Anterior cingulate cortex (tissue), 58 donors: ENCODE data around the gene PLEKHA4.
"Not testable (repeated sequence)": the region's sequence is repeated elsewhere in the genome, so short reads cannot be mapped to it uniquely, and the experiment has no call there.

Experiments
- DNase-seq, 58 donors: peaks; one replicate each; lab custom pipeline; 2025; lab: John Stamatoyannopoulos, UW

Gene PLEKHA4

DNA sequence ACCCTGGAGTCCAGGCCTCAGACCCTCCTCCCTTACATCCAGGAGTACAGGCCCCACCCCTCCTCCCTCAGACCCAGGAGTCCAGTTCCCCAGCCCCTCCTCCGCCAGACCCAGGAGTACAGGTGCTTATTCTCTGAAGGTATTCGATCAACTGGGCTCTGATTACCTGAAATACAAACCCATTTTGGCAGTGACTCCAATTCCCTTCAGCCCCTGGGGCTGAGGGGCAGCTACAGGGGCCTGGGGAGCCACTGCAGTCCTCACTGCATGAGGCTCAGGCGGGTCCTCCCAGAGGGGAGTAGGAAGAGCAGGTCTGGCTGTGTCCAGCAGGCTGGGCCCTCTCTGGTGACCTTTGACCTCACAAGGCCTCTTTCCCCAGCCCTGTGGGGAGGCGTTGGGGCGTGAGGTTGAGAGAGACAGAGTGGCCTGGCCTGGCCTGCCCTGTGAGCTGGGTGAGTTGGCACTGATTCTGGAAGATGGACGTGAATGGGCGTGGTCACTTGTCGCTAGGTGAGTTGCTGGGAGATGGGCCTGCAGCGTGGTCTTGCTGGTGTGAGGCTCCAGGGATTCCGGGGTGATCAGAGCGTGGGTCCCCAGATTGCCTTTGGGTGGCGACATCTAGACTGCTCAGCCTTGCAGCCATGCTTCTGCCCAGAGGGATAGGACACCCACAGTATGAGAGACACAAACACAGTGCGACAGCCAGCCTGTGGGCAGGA is 60.7 kb downstream of the PLEKHA4 start:
- DNase-seq = peak in 2 of 58 donors; percentile 11

DNA sequence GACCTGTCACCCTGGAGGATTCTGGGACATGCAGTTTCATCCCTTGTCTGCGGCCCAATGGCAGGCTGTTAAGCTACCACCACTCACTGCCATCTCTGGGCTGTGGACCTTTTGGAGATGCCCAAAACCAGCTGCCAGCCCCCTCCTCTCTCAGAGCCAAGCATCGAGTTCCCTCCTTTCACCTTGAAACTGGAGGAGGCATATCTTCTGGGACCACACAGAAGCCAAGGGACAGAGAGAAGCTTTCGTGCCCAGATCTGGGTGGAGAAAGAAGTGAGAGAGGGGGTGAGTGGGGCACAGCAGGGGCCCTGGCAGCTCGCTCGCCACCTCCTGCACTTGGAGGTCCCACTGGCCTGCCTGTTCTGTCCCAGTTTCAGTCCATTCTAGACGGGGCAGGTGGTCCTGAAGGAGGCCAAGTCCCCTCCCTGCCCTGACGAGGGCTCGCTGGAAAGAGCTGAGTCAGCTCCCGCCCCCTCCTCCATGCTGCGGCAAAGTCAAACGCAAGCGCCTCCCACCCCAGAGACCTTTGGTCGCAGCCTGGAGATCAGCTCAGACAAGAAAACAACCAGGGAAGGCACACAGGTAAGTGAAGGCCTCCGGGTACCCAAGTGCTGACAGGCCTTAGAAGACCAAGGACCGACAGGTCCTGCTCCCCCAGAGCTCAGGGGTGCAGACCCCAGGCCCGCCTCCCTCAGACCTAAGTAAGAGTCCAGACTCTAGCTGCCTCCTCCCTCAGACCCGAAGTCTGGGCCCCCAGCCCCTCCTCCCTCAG is 61.4 kb downstream of the PLEKHA4 start:
- DNase-seq = peak in 24 of 58 donors; percentile 8 to 80 (median 44)

DNA sequence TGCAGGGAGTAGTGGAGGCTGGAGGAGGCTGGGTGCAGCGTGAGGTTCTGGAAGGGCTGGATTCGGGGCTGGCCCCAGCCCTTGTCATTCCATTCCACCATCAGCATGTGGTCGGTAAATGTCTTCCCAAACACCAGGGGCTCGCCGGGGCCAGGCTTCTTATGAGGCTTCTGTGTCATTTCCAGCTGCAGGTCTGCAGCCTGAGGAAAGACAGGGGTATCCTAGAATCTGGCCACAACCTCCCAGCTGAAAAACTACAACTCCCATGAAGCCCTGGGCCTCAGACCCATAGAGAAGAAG is 61.9 kb downstream of the PLEKHA4 start:
- DNase-seq = peak in 33 of 58 donors; percentile 18 to 72 (median 41)

DNA sequence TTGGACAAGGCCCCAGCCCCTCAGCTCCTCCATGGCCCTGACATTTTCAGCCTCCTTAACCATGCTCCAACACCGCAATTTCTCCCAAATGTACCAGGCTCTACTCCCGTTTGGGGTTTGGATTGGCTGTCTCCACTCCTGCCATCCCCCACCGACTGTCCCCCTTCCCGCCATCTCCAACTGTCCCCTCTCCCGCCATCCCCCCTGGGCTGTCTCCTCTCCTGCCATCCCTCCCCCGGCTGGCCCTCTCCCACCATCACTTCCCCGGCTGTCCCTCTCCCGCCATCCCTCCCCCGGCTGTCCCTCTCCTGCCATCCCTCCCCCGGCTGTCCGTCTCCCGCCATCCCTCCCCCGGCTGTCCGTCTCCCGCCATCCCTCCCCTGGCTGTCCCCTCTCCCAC is 63.0 kb downstream of the PLEKHA4 start:
- no peak for DNase-seq

DNA sequence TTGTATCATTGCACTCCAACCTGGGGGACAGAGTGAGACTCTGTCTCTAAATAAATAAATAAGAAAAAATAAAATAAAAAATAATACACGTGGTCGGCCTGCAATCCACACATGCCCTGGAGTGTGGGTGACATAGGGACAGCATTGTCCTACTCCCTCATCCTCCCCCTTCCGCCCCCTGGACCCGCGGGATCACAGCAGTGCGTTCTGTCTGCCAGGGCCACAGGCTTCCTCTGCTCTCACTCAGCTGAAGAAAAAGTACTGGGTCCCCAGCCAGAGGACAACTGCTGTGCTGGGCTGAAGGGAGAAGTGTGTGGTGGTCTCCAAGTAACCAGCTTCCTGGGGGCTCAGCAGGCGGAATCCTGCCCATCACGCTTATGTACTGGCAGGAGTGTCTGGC is 63.9 kb downstream of the PLEKHA4 start:
- DNase-seq = peak in 31 of 58 donors; percentile 5 to 67 (median 30)

DNA sequence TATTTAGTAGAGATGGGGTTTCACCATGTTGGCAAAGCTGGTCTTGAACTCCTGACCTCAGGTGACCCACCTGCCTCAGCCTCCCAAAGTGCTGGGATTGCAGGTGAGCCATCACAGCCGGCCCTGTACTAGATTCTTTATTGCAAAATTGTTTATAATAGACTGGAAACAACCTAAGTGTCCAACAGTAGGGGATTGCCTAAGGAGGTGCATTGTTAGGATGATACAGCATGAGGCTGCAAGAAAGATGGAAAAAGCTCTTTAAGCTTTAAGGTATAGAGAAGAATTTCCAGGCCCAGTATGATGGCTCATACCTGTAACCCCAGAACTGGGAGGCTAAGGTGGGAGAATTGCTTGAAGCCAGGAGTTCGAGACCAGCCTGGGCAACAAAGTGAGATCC is 65.8 kb downstream of the PLEKHA4 start:
- DNase-seq = no peak

DNA sequence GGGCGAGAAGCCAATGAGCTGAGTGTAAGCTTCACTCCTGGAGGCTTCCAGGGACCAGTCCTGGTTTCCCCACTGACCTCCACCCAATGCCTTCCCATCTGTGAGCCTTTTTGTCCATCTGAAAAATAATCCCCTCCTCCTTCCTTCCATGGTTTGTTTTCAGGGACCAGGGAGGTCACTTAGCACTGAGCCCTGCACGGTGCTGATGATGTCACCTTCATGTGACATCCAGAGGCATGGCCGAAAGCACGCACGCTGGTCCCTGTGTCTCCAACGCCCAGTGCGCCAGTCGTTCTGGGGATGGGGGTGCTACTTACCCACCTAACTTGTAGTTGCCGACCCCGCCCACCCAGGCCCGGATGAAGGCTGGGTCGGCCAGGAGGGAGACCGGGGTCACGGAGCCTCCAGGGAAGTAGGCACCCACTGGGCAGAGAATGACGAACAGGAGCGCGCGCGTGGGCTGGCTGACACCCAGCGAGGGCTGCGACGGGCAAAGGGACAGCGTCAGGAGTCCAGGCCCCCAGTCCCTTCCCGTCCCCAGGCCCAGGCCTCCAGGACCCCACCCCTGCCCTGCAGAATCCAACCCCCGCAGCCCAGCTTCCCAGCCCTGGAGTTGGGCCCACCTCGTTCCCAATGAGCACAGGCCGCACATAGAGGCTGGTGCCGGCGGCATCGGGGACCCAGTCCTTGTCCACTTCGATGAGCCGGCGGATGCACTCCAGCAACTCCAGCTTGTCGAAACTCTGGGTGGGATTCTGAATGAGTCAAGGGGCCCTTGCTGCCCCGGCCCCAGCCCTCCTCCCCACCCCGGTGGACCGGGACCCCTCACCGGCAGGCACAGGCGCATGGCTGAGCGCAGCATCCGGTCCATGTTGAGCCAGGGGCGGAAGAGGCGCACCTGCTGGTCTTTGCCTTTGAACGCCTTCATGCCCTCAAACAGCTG is 68.8 kb downstream of the PLEKHA4 start:
- no peak for DNase-seq

DNA sequence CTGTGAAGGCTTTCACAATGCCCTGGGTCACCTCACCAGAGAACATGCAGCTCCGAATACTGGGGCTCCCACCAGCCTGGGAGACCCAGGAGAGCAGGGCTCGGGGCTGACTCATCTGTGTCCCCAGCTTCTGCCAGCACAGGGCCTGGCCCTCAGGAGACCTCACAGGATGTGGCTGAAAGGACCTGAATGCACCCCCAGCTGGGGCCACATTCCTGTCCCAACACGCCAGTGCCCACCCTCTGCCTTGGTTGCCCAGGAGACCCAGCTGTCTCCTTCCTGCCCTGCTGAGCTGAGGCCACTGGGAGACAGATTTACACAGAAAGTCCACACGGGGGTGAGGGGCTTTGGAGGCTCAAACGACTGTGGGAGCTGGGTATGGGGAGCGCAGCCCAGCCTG is 69.5 kb downstream of the PLEKHA4 start:
- peak in 1 of 58 donors; percentile 29 for DNase-seq

DNA sequence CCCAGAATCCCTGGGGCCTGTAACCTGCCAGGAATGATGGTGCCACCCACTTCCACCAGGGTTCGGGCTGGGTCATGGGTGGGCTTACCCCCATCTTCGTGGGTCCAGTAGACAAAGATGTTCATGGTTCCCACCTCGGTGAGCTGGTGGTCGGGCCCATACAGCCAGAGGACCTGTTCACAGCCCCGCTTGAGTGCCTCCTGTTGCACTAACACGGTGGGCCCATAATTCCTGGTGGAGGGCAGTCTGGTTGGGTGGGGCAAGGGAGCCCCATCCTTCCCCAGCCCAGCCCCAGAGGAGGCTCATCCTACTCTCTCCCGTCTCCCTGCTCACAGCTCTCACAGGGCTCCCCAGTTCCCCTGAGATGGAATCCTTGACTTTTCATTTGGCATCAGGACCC is 71.3 kb downstream of the PLEKHA4 start:
- DNase-seq = no peak

DNA sequence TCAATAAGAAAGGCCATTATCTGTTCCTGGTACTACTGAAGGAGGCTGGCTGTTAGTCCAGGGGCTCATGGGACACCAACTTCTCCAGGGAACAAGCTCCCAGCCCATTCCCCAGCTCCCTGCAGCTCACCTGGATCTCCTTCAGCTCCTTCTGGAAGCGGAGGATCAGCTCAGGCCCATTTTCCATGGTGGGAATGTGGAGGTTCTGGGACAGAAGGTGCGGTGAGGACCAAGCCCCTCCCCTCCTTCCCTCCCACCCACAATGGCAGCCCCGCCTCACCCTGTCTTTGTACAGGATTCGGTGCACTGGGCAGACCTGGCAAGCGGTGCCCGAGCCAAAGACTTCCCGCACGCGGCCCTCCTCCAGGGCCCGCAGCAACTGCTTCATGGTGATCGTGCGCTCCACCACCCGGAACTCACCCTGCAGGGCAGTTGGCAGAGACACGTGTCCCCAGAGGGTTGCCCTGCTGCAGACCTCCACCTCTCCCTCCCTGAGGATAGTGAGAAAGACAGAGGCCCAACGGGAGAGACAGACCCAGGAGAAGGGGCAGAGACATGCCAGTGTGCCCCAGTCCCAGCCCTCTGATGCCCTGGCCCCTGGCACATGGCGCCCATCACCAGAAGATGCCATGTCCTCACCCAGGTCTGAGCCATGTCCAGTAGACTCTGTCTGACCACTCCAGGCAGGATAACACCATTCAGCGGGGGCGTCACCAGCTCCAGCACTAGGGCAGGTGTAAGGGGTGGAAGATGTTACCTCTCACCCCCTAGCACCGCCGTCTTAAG is 71.9 kb downstream of the PLEKHA4 start:
- DNase-seq = no peak

DNA sequence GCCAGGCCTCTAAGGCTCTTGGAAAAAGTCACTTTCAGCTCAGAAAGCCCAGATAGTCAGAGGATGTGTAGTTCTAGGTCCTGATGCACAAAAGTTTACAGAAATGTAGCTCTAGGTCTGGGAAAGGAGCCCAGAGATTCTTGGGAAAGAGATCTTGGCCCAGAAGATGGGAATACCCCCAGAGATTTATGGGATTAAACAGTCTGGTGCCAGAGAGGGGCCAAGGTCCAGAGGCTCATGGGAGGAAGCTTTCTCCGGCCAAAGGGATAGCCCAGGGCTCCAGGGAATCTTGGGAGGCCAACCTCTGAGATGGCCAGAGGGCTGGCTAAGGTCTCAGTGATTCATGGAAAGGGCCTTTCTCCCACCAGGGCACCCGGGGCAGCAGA is 72.7 kb downstream of the PLEKHA4 start:
- DNase-seq = peak in 6 of 58 donors; percentile 33 to 69 (median 56)

DNA sequence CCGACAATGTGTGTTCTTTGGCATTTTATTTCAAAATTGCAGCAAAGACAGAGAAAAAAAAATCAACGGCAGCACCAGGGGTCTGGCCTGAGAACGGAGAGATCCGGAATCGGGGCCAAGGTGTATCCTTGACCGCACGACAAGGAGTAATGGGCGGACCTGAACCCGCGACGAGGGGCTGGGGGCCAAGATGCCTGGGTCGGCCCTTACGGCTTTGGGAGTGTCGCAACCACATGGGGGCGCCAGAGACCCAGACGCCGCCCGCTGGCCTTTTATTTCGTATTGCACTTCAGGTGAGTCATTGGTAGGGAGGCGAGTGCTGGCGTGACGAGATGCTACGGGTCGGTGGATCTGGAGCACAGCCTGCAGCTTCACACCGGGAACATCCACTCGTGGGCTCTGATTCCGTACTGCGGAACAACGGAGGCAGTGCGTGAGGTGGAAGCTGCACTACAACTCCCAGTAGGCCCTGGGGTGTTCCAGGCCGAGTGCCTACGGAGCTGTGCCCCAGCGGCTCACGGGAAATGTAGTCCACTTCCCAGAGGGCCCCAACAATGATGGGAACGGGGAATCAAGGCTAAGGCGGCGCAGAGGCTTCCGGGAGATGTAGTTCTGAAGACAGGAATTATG is 73.2 kb downstream of the PLEKHA4 start:
- DNase-seq = peak; percentile 66 to 97 (median 91)

DNA sequence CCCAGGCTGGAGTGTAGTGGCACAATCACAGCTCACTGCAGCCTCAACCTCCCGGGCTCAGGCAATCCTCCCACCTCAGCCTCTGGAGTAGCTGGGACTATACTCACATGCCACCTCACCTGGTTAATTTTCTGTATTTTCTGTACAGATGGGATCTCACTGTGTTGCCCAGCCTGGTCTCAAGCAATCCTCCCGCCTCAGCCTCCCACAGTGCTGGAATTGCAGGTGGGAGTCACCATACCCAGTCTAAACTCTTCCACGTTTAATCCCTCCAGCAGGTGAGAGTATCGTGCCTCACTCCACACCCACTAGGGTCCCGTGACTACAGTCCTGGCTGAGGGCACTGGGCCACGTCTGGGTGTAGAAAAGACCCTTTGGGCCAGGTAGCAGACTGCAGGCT is 74.1 kb downstream of the PLEKHA4 start:
- DNase-seq = no peak

DNA sequence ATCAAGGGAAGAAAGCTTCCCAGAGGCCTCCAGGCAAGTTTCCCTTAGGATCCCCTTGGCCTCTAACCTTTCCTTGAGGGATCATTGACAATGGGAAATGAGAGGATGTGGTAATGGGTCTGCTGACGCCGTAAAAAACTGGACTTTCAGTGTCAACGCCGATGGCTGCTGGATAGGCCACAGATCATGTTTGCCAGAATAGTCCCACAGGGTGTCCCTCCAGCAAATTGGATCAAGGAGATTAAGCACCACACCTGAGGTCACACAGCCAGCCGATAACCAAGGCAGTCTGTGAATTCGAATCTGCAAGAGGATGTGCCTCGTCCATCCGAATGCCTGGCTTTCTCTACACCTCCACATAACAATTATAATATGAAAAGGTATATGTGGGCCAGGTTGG is 75.1 kb downstream of the PLEKHA4 start:
- DNase-seq = no peak

DNA sequence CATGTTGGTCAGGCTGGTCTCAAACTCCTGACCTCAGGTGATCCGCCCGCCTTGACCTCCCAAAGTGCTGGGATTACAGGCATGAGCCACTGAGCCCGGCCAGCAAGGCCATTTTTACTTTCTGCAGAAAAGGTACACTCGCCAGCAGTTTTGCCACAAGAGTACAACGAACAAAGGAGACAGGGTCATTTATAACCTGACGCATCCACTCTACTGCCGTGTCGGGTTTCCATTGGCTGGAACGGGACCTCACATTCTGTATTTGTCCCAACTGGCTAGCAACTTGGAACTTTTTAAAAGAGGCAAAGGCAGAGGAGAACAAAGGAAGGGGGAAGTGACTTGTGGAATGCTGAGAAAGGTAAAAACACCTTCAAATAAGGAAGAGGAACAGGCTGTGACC is 81.1 kb downstream of the PLEKHA4 start:
- DNase-seq = not testable (repeated sequence)
